ENCODE data around the gene BSX.

BSX gene

DNA sequence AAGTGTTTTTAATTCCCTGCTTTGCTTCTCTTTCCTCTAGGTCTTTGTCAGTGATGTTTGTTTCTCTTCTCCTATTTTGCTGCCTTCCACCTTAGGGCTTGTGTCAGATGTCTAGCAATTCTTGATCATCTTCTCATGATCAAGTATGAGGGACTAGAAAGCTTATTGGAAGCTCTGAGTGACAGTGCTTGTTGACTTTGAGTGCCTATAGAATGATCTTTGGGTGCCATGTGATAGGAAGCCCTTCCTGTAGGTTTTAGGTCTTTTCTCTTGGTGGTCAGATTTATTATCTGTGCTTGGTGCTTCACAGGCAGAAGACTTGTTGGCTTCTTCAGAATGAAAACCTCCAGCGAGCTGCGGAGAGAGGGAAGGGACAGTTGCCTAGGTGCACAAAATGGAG, 43.1 kb downstream of the BSX start:
- Histone ChIP-seq H3K36me3 (no peaks in the 10 kb centered on the region), H3K4me3 (ENCODE audit: low read depth, low read length) (no peak overlapping the region), H3K9me3 (ENCODE audit: severe bottlenecking) (no peaks in the 10 kb centered on the region), H3K27ac (no peak overlapping the region), H3K27me3 (ENCODE audit: insufficient read depth, low read depth, severe bottlenecking) (no peaks in the 10 kb centered on the region)
- no peak for DNase-seq
- TF ChIP-seq, protein P1, sequence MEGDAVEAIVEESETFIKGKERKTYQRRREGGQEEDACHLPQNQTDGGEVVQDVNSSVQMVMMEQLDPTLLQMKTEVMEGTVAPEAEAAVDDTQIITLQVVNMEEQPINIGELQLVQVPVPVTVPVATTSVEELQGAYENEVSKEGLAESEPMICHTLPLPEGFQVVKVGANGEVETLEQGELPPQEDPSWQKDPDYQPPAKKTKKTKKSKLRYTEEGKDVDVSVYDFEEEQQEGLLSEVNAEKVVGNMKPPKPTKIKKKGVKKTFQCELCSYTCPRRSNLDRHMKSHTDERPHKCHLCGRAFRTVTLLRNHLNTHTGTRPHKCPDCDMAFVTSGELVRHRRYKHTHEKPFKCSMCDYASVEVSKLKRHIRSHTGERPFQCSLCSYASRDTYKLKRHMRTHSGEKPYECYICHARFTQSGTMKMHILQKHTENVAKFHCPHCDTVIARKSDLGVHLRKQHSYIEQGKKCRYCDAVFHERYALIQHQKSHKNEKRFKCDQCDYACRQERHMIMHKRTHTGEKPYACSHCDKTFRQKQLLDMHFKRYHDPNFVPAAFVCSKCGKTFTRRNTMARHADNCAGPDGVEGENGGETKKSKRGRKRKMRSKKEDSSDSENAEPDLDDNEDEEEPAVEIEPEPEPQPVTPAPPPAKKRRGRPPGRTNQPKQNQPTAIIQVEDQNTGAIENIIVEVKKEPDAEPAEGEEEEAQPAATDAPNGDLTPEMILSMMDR (IDR thresholded peaks at IDR 0.05; ENCODE audit: low read depth, low read length) = no peak

DNA sequence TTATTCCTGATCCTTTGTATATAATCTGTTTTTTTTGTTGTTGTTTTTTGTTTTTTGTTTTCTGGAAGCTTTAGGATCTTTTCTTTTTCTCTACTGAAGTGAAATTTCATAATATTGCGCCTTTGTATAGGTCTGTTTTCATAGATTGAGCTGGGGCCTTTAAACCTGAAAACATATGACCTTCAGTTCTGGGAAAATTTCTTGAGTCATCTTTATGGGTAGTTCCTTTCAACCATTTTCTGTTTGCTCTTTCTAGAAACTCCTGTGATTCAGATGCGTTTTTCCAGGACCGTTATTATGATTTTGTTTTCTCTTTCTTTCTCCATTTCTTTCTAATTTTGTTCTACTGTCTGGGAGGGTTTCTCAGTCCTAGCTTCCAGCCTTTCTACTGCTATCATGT, 43.7 kb downstream of the BSX start:
- no peak for DNase-seq
- H3K27me3 ChIP-seq (ENCODE audit: insufficient read depth, low read depth, severe bottlenecking) = no peaks in the 10 kb centered on the region
- TF ChIP-seq, protein P1 (IDR thresholded peaks at IDR 0.05; ENCODE audit: low read depth, low read length) = no peak
- H3K4me3 ChIP-seq (ENCODE audit: low read depth, low read length) = no peak overlapping the region
- H3K36me3 ChIP-seq = no peaks in the 10 kb centered on the region
- no peaks in the 10 kb centered on the region for H3K9me3 ChIP-seq (ENCODE audit: severe bottlenecking)
- no peak overlapping the region for H3K27ac ChIP-seq

DNA sequence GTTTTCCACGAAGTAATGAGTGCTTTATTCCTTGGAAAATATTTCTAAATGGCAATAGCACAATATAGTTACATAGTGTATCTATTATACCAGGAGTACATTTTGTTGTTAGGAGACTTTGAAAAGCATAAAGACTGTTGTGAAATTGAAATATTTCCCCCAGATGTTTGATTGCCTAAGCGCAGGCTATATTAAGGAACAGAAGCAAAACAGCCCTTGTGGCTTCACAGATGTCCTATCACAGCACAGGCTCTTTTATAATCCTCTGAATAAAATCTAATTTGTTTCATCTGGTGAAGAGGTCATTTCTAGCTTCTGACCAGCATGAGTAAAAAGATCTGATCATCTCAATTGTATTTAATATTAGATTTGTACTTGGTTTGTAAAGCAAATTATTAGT, 48.2 kb downstream of the BSX start:
- Histone ChIP-seq H3K27me3 (ENCODE audit: insufficient read depth, low read depth, severe bottlenecking) (no peaks in the 10 kb centered on the region), H3K27ac (no peak overlapping the region), H3K9me3 (ENCODE audit: severe bottlenecking) (no peaks in the 10 kb centered on the region), H3K36me3 (no peaks in the 10 kb centered on the region), H3K4me3 (ENCODE audit: low read depth, low read length) (no peak overlapping the region)
- no peak for DNase-seq
- TF ChIP-seq, protein P1 (IDR thresholded peaks at IDR 0.05; ENCODE audit: low read depth, low read length) = no peak

DNA sequence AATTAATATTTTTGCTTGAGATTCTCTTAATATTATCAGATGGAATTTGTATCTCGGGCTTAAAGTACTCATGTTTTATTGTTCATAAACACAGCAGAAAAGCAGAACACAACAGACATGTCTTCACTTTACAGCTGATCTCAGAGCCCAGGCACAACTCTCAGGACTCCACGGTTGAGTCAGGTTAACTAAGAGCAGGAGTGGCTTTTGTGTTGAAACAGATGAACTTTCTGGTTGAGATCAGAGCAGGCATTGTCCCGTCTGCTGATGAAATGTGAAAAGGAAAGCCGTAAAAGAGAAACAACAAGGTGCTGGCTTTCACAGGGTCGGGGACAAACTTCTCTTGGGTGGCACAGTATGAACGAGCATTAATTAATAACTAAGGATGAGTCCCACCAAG, 50.1 kb downstream of the BSX start:
- H3K9me3 ChIP-seq (ENCODE audit: severe bottlenecking) = no peaks in the 10 kb centered on the region
- no peaks in the 10 kb centered on the region for H3K36me3 ChIP-seq
- no peak overlapping the region for H3K27ac ChIP-seq
- H3K4me3 ChIP-seq (ENCODE audit: low read depth, low read length) = no peak overlapping the region
- TF ChIP-seq, protein P1 (IDR thresholded peaks at IDR 0.05; ENCODE audit: low read depth, low read length) = no peak
- H3K27me3 ChIP-seq (ENCODE audit: insufficient read depth, low read depth, severe bottlenecking) = no peaks in the 10 kb centered on the region
- DNase-seq = no peak
